GM23338 (cell line): ENCODE data around the gene CLEC11A. TPM values are rescaled to one million over a fixed set of nuclear protein-coding genes. Genes with fewer than 3 reads are reported as not detected.

Experiments used
- ATAC-seq: fragments of 200-7000 bp; cut with Tn5 transposase; 3 replicates; pipeline ENCODE4 v1.9.1; 2020
- DNase-seq: peaks from one replicate; pipeline ENCODE4 v3.0.0-alpha.2; 2015; ENCODE audit warnings: low spot score
- H2AFZ ChIP-seq: fragments of 200-600 bp; sonication (generic); 2 replicates; pipeline ENCODE4 v1.8.0; 2016; ENCODE audit warnings: antibody characterized with exemption, mild to moderate bottlenecking, moderate library complexity
- H3F3A ChIP-seq: fragments of 200-600 bp; sonication (generic); replicated peaks from 2 replicates; pipeline ENCODE4 v1.8.0; 2017; ENCODE audit warnings: antibody characterized with exemption, mixed run types, low read depth
- H3K27ac ChIP-seq: fragments of 200-600 bp; sonication (generic); 2 replicates; pipeline ENCODE4 v1.6.1; 2016; ENCODE audit warnings: low read depth
- H3K27me3 ChIP-seq: fragments of 200-600 bp; sonication (generic); 2 replicates; pipeline ENCODE4 v1.8.0; 2016; ENCODE audit warnings: mild to moderate bottlenecking, mixed run types, moderate library complexity; ENCODE audit not compliant: insufficient read depth
- H3K36me3 ChIP-seq: fragments of 200-600 bp; sonication (generic); 2 replicates; pipeline ENCODE4 v1.8.0; 2016; ENCODE audit warnings: mild to moderate bottlenecking; ENCODE audit not compliant: insufficient read depth
- H3K4me1 ChIP-seq: fragments of 200-600 bp; sonication (generic); 2 replicates; pipeline ENCODE4 v1.8.0; 2016; ENCODE audit warnings: mild to moderate bottlenecking, moderate library complexity; ENCODE audit not compliant: insufficient read depth
- H3K4me2 ChIP-seq: fragments of 200-600 bp; sonication (generic); 2 replicates; pipeline ENCODE4 v1.7.1; 2017; ENCODE audit warnings: mixed run types
- H3K4me3 ChIP-seq: fragments of 200-600 bp; sonication (generic); 2 replicates; pipeline ENCODE4 v1.6.1; 2016; ENCODE audit warnings: mixed run types
- H3K79me2 ChIP-seq: fragments of 200-600 bp; sonication (generic); replicated peaks from 2 replicates; pipeline ENCODE4 v1.8.0; 2017; ENCODE audit warnings: mild to moderate bottlenecking; ENCODE audit not compliant: insufficient read depth
- H3K9me2 ChIP-seq: fragments of 200-600 bp; sonication (generic); 2 replicates; pipeline ENCODE4 v1.8.0; 2017; ENCODE audit not compliant: insufficient read depth
- H4K20me1 ChIP-seq: fragments of 200-600 bp; sonication (generic); replicated peaks from 2 replicates; pipeline ENCODE4 v1.8.0; 2017; ENCODE audit warnings: mild to moderate bottlenecking; ENCODE audit not compliant: insufficient read depth
- H3K27ac Mint-ChIP-seq: 2 replicates; pipeline ENCODE4 v1.8.0; 2020; ENCODE audit warnings: inconsistent platforms, mild to moderate bottlenecking, moderate library complexity, mixed read lengths
- H3K27me3 Mint-ChIP-seq: 3 replicates; pipeline ENCODE4 v1.8.0; 2022; ENCODE audit warnings: low read depth, mild to moderate bottlenecking, moderate library complexity, mixed read lengths, inconsistent platforms; ENCODE audit not compliant: insufficient read depth, poor library complexity
- H3K36me3 Mint-ChIP-seq: 3 replicates; pipeline ENCODE4 v1.8.0; 2021; ENCODE audit warnings: low read depth, mild to moderate bottlenecking, inconsistent platforms, moderate library complexity, mixed read lengths
- H3K4me1 Mint-ChIP-seq: 3 replicates; pipeline ENCODE4 v1.8.0; 2020; ENCODE audit warnings: mild to moderate bottlenecking, inconsistent platforms, mixed read lengths
- H3K4me3 Mint-ChIP-seq: 3 replicates; pipeline ENCODE4 v1.8.0; 2021; ENCODE audit warnings: moderate library complexity, mild to moderate bottlenecking, inconsistent platforms, mixed read lengths
- H3K9me3 Mint-ChIP-seq: 3 replicates; pipeline ENCODE4 v1.8.0; 2020; ENCODE audit warnings: moderate library complexity, mild to moderate bottlenecking, inconsistent platforms, mixed read lengths
- CREB1 ChIP-seq: fragments of 250-450 bp; sonication (Bioruptor Pico); IDR thresholded peaks from 2 replicates; pipeline ENCODE4 v1.5.0; 2020; ENCODE audit warnings: low read depth, mild to moderate bottlenecking, moderate library complexity
- CTCF ChIP-seq, 2 experiments: fragments of 200-600 bp in 1 of 2; sonication (generic) in 1 of 2; conservative IDR thresholded peaks; 2 replicates each; pipeline versions ENCODE4 v1.5.1 to v1.6.1; 2016 to 2017; ENCODE audit warnings: antibody characterized with exemption in 2 of 2, low read depth in 2 of 2, mild to moderate bottlenecking in 2 of 2, moderate library complexity in 1 of 2
- EZH2 ChIP-seq: fragments of 200-600 bp; sonication (generic); IDR thresholded peaks from one replicate; pipeline ENCODE4 v1.8.0; 2017; ENCODE audit warnings: antibody characterized with exemption, mild to moderate bottlenecking, low read depth; ENCODE audit not compliant: unreplicated experiment
- EZH2phosphoT487 ChIP-seq: fragments of 200-600 bp; sonication (generic); IDR thresholded peaks from one replicate; pipeline ENCODE4 v1.8.1; 2018; ENCODE audit warnings: antibody characterized with exemption; ENCODE audit not compliant: unreplicated experiment
- JUNB ChIP-seq: IDR thresholded peaks from one replicate; pipeline ENCODE4 v1.6.1; 2016; ENCODE audit warnings: antibody characterized with exemption; ENCODE audit not compliant: unreplicated experiment
- POLR2AphosphoS5 ChIP-seq: IDR thresholded peaks from 2 replicates; pipeline ENCODE4 v1.6.1; 2016; ENCODE audit warnings: antibody characterized with exemption, low read depth
- REST ChIP-seq: IDR thresholded peaks from one replicate; pipeline ENCODE4 v1.6.1; 2018; ENCODE audit warnings: antibody characterized with exemption; ENCODE audit not compliant: unreplicated experiment
- STAT1 ChIP-seq: IDR thresholded peaks from one replicate; pipeline ENCODE4 v1.6.1; 2016; ENCODE audit warnings: antibody characterized with exemption; ENCODE audit not compliant: unreplicated experiment
- ZNF114 ChIP-seq: fragments of 250-450 bp; sonication (Bioruptor Pico); IDR thresholded peaks from 2 replicates; pipeline ENCODE4 v1.5.0; 2020; ENCODE audit warnings: mild to moderate bottlenecking, moderate library complexity
- ZNF331 ChIP-seq: fragments of 250-450 bp; sonication (Bioruptor Pico); IDR thresholded peaks from 2 replicates; pipeline ENCODE4 v1.5.0; 2020; ENCODE audit warnings: low read depth, mild to moderate bottlenecking, moderate library complexity
- ZNF462 ChIP-seq: fragments of 250-450 bp; sonication (Bioruptor Pico); IDR thresholded peaks from 2 replicates; pipeline ENCODE4 v1.5.0; 2020; ENCODE audit warnings: mild to moderate bottlenecking, moderate library complexity
- polyA plus RNA-seq: library from polyadenylated mRNA; unstranded; fragments of >200 nt; fragmentation: Nextera tagmentation; extraction: Ambion mirVana; gene quantifications from 2 replicates; pipeline ENCODE4 v1.2.1, GENCODE V29; 2016
- total RNA-seq: library from RNA; depleted of rRNA; stranded (reverse); fragments of >200 nt; shearing (Covaris generic); gene quantifications from 2 replicates; pipeline ENCODE4 v1.2.3, GENCODE V29; 2014
- TF ChIP-seq, protein P1 (sequence below): IDR thresholded peaks from 2 replicates; pipeline ENCODE4 v1.6.1; 2016; ENCODE audit warnings: antibody characterized with exemption

The CLEC11A gene
- total and polyA plus RNA-seq, 2 experiments from 2014 or later, result 8.0 to 15.5 TPM

GRCh38 chr19:50764409-50764808, 41.2 kb downstream of the CLEC11A start:
- no peak for DNase-seq
- peaks cover 32% of the 10 kb centered on the region for H3K36me3 Mint-ChIP-seq
- no peaks in the 10 kb centered on the region for H3K4me1 ChIP-seq
- H3K27ac Mint-ChIP-seq, result no peak overlapping the region
- H3K4me2 ChIP-seq, result no peak overlapping the region
- no peaks in the 10 kb centered on the region for H3K27me3 ChIP-seq
- no peaks in the 10 kb centered on the region; the same call in 2 of the 3 replicates for H3K4me1 Mint-ChIP-seq
- ATAC-seq, result no peak
- no peak overlapping the region for H3K27ac ChIP-seq
- peaks cover 92% of the 10 kb centered on the region for H3K9me3 Mint-ChIP-seq
- TF ChIP-seq EZH2phosphoT487, result no peak
- no peak for TF ChIP-seq CTCF (conservative IDR thresholded peaks at IDR 0.05; ENCODE audit: low read depth in 2 of 2)
- TF ChIP-seq EZH2, result no peak
- no peak for TF ChIP-seq ZNF114 (CRISPR knock-in tag)
- TF ChIP-seq ZNF331 (CRISPR knock-in tag), result no peak
- no peak for TF ChIP-seq POLR2AphosphoS5
- TF ChIP-seq CREB1 (CRISPR knock-in tag), result no peak
- no peak for TF ChIP-seq REST
- TF ChIP-seq ZNF462 (CRISPR knock-in tag), result no peak
- TF ChIP-seq JUNB, result no peak
- no peak for TF ChIP-seq STAT1
- TF ChIP-seq, protein P1, sequence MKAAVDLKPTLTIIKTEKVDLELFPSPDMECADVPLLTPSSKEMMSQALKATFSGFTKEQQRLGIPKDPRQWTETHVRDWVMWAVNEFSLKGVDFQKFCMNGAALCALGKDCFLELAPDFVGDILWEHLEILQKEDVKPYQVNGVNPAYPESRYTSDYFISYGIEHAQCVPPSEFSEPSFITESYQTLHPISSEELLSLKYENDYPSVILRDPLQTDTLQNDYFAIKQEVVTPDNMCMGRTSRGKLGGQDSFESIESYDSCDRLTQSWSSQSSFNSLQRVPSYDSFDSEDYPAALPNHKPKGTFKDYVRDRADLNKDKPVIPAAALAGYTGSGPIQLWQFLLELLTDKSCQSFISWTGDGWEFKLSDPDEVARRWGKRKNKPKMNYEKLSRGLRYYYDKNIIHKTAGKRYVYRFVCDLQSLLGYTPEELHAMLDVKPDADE, result no peak
- no peaks in the 10 kb centered on the region for H4K20me1 ChIP-seq
- H3F3A ChIP-seq, result no peaks in the 10 kb centered on the region
- H3K36me3 ChIP-seq, result no peaks in the 10 kb centered on the region
- H3K27me3 Mint-ChIP-seq, result peaks cover 1% of the 10 kb centered on the region
- H3K4me3 Mint-ChIP-seq, result no peak overlapping the region
- H3K79me2 ChIP-seq, result no peaks in the 10 kb centered on the region
- H2AFZ ChIP-seq, result no peak overlapping the region
- H3K4me3 ChIP-seq, result no peak overlapping the region
- no peaks in the 10 kb centered on the region for H3K9me2 ChIP-seq
